Osteoblast (primary cell): Measurements from ENCODE around the gene CBFA2T3. TPM values are rescaled to one million over a fixed set of nuclear protein-coding genes. Genes with fewer than 3 reads are reported as not detected.

ENCODE experiments used
- DNase-seq: peaks from one replicate; pipeline ENCODE4 v3.0.0; 2011; ENCODE audit warnings: low spot score, mixed read lengths; ENCODE audit not compliant: insufficient read length; ENCODE audit errors: missing footprints
- H2AFZ ChIP-seq: 2 replicates; pipeline ENCODE4 v1.6.0; 2011; ENCODE audit warnings: mild to moderate bottlenecking, low read length
- H3K27ac ChIP-seq: 2 replicates; pipeline ENCODE4 v1.5.1; 2011; ENCODE audit warnings: mild to moderate bottlenecking, low read depth, low read length, moderate library complexity
- H3K27me3 ChIP-seq: 2 replicates; pipeline ENCODE4 v1.6.0; 2012; ENCODE audit warnings: mild to moderate bottlenecking, control low read depth, inconsistent platforms, low read length, moderate library complexity; ENCODE audit not compliant: insufficient read depth
- H3K36me3 ChIP-seq: 2 replicates; pipeline ENCODE4 v1.5.1; 2011; ENCODE audit warnings: mild to moderate bottlenecking, low read length, control low read depth, moderate library complexity; ENCODE audit not compliant: insufficient read depth
- H3K4me1 ChIP-seq: 2 replicates; pipeline ENCODE4 v1.5.1; 2011; ENCODE audit warnings: mild to moderate bottlenecking, low read length, control low read depth, moderate library complexity; ENCODE audit not compliant: insufficient read depth
- H3K4me2 ChIP-seq: 2 replicates; pipeline ENCODE4 v1.6.0; 2011; ENCODE audit warnings: mild to moderate bottlenecking, low read length; ENCODE audit not compliant: insufficient read depth
- H3K4me3 ChIP-seq: fragments of 200-600 bp; sonication (generic); 3 replicates; pipeline ENCODE4 v1.5.1; 2012; ENCODE audit warnings: mild to moderate bottlenecking, low read length, inconsistent platforms; ENCODE audit not compliant: insufficient read depth
- H3K79me2 ChIP-seq: 2 replicates; pipeline ENCODE4 v1.6.0; 2012; ENCODE audit warnings: mild to moderate bottlenecking, low read length, control low read depth, inconsistent platforms; ENCODE audit not compliant: insufficient read depth
- H3K9me3 ChIP-seq: 2 replicates; pipeline ENCODE4 v1.5.1; 2011; ENCODE audit warnings: low read depth, low read length, control low read depth
- H4K20me1 ChIP-seq: 2 replicates; pipeline ENCODE4 v1.6.0; 2012; ENCODE audit warnings: mild to moderate bottlenecking, low read length, control low read depth; ENCODE audit not compliant: insufficient read depth
- CTCF ChIP-seq: IDR thresholded peaks from 2 replicates; pipeline ENCODE4 v1.5.1; 2011; ENCODE audit warnings: mild to moderate bottlenecking, low read depth, low read length, moderate library complexity; ENCODE audit errors: extremely low read depth
- total RNA-seq: library from RNA; depleted of rRNA; stranded (reverse); fragments of >200 nt; gene quantifications from 2 replicates; pipeline ENCODE4 v1.2.3, GENCODE V29; 2012

The CBFA2T3 gene
- total RNA-seq, 1 donor, result not detected

- no peaks in the 10 kb centered on the region for H3K36me3 ChIP-seq
- no peaks in the 10 kb centered on the region for H3K9me3 ChIP-seq
- H3K4me1 ChIP-seq, result no peaks in the 10 kb centered on the region
- H3K27me3 ChIP-seq, result peaks cover 16% of the 10 kb centered on the region
- DNase-seq, result no peak
- no peaks in the 10 kb centered on the region for H3K79me2 ChIP-seq
- H4K20me1 ChIP-seq, result no peaks in the 10 kb centered on the region
- TF ChIP-seq CTCF, result no peak
- H3K27ac ChIP-seq, result no peak overlapping the region
- no peak overlapping the region for H3K4me2 ChIP-seq
- H3K4me3 ChIP-seq, result no peak overlapping the region
- no peak overlapping the region for H2AFZ ChIP-seq
Observed at GRCh38 chr16:88908307-88908706, 68.7 kb downstream of the CBFA2T3 start.

- Histone ChIP-seq H4K20me1 (no peaks in the 10 kb centered on the region), H3K4me3 (no peak overlapping the region), H3K4me1 (no peaks in the 10 kb centered on the region), H3K27me3 (peaks cover 16% of the 10 kb centered on the region), H3K27ac (no peak overlapping the region), H2AFZ (no peak overlapping the region), H3K79me2 (no peaks in the 10 kb centered on the region), H3K4me2 (no peak overlapping the region), H3K36me3 (no peaks in the 10 kb centered on the region), H3K9me3 (no peaks in the 10 kb centered on the region)
- DNase-seq, result peak; percentile 94
- no peak for TF ChIP-seq CTCF
Observed at GRCh38 chr16:88907768-88908167, 69.2 kb downstream of the CBFA2T3 start.

GRCh38 chr16:88906535-88907105 lies 70.4 kb downstream of the CBFA2T3 start:
- Histone ChIP-seq H3K4me2 (no peak overlapping the region), H3K27ac (no peak overlapping the region), H3K4me3 (no peak overlapping the region), H3K4me1 (no peaks in the 10 kb centered on the region), H3K27me3 (peaks cover 16% of the 10 kb centered on the region), H3K36me3 (no peaks in the 10 kb centered on the region), H4K20me1 (no peaks in the 10 kb centered on the region), H3K9me3 (no peaks in the 10 kb centered on the region), H3K79me2 (no peaks in the 10 kb centered on the region), H2AFZ (no peak overlapping the region)
- DNase-seq, result no peak
- TF ChIP-seq CTCF, result no peak

GRCh38 chr16:88906020-88906419 lies 71.0 kb downstream of the CBFA2T3 start:
- Histone ChIP-seq H3K4me3 (no peak overlapping the region), H3K27ac (no peak overlapping the region), H2AFZ (no peak overlapping the region), H3K9me3 (no peaks in the 10 kb centered on the region), H3K27me3 (peaks cover 16% of the 10 kb centered on the region), H3K4me1 (no peaks in the 10 kb centered on the region), H3K79me2 (no peaks in the 10 kb centered on the region), H4K20me1 (no peaks in the 10 kb centered on the region), H3K36me3 (no peaks in the 10 kb centered on the region), H3K4me2 (no peak overlapping the region)
- no peak for TF ChIP-seq CTCF
- DNase-seq, result no peak
